Dedifferentiated amniotic fluid mesenchymal stem cell (primary cell): Measurements from ENCODE around the gene UBFD1.
A peak's percentile ranks its signal among the peaks of the same experiment; 100 is the strongest.
"Not testable (repeated sequence)": the region's sequence is repeated elsewhere in the genome, so short reads cannot be mapped to it uniquely, and the experiment has no call there.

ENCODE experiments used
- DNase-seq: peaks from one replicate; pipeline ENCODE4 v3.0.0-alpha.2; 2016; ENCODE audit errors: extremely low spot score

Gene UBFD1

DNA sequence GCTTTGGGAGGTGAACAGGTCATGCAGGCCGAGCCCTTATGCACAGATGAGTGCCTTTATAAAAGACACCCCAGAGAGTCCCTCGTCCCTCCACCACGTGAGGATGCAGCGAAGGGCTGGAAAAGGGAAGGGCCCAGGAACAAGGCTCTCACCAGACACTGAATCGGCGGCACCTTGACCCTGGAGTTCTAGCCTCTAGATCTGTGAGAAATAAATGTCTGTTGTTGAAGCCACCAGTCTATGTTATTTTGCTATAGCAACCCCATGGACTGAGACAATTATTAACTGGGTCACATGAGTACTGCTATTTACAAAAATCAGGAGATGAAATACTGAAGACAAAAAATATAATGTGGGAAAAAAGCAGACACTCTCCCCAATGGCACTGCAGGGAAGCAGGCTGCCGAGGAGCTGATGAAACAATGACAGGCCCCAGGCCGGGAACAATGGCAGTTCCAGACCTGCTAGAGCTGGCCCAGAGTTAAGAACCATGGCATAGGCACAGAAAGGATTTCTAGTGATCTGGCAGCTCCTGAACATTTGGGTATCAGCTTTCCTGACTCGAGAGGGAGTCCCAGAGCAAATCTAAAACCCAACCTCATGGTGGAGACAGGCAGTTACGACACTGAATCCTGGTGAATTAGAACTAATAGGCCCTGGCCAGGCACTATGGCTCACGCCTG is 29.4 kb upstream of the UBFD1 start:
- DNase-seq = no peak

DNA sequence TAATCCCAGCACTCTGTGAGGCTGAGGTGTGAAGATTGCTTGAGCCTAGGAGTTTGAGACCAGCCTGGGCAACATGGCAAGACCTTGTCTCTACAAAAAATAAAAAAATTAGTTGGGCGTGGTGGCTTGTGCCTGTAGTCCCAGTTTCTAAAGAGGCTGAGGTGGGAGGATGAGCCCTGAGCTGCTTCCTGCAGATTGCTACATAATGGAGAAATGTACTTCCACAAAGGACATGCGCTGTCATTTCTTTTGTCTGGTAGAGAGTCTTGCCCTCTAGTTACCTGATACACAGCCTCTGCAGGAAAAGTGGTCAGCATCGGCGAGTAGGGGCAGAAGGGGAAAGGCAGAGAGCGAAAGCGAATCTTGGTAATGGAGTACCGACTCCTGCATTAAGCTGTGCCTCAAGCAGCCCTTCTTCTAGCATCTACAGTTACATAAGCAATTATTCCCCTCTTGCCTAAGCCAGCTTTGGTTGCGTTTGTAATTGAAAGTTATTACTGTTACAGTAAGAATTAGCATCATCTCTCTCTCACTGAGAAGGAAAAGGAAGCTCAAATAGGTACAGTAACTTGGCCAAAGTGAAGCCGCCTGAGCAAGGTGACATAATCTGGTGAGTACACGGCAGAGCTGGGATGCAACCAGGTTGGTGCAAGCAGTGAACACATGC is 28.8 kb upstream of the UBFD1 start:
- no peak for DNase-seq

DNA sequence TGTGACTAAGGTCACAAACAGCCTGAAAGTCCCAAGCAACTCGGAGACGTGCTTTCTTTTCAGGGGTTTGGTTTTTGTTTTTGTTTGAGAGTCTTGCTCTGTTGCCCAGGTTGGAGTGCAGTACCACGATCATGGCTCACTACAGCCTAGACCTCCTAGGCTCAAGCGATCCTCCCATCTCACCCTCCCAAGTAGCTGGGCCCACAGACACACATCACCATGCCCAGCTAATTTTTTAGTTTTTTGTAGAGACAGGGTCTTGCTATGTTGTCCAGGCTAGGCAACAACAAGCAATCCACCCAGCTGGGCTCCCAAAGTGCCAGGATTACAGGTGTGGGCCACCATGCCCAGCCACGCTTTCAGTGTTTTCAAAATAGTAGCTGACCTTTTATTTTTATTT is 27.5 kb upstream of the UBFD1 start:
- DNase-seq = no peak

DNA sequence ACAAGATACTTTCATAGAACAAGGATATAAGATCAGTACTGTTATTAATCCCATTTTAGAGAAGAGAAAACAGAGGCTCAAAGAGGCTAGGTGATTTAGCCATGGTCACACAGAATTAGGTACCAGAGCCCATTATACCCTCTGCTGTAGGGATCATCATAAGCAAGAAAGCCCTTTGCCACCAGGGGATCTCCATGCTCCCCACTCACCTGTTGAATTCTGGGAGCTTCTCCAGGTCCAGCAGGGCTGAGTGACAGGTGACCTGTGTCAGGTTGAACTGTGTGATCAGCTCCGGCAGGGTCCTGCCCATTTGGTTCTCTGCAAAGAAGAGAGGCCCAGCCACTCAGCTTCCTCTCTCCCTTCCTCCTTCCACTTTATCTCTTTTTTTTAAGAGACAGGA is 25.1 kb upstream of the UBFD1 start:
- no peak for DNase-seq

DNA sequence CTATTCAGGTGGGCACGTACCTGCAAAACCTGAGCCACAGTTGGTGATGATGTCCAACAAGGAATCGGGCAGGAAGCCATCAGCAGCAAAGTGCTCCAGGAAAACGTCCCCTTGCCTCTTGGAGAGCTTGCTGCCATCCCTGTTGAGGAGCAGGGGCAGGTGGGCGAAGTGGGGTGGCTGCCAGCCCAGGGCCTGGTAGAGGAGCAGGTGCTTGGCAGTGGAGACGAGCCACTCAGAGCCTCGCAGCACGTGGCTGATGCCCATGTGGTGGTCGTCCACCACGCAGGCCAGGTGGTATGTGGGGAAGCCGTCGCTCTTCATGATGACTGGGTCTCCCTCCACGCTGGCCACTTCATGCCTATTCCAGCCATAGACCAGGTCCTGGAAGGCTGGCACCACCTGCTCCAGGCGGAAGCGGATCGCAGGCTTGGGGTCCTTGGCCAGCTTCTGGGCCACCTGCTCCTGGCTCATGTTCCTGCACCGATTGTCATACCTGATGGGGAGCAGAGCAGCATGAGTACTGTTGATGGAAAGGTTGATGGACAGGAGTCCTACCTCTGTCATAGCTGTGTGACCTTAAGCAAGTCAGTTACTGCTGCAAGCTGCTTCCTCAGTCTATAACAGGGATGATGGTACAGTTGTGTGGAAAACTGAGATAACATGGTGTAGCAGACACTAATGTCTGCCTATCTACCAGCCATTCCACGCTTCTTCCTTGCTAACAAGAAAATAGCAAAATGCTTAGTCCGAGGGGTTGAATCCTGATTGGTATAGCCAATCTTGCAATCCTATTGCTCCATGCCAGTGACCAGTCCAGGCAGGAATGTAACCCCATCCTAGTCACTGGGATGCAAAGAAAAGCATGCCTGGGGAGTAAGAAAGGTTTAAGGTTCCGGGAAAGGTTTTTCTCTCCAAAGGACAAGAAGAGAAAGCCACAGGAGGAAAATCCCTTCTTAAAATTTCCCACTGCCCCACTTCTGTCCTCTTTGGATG is 22.4 kb upstream of the UBFD1 start:
- DNase-seq = no peak

DNA sequence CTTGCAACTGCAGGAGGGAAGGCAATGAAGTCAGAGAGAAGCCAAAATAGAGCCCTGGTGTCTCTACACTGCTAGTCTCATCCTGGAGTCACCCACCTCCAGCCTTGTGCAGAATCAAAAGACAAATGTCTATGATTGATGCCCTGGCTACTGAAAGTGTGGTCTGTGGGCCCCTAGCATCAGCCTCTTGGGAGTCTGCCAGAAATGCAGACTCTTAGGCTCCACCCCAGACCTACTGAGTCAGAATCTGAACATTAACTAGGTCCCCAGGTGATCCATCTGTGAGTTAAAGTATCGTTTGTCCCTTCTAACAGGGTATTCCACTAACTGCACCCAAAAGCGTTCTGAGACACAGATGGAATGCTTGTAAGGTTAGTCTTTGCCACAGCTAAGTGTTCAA is 21.6 kb upstream of the UBFD1 start:
- DNase-seq = no peak

DNA sequence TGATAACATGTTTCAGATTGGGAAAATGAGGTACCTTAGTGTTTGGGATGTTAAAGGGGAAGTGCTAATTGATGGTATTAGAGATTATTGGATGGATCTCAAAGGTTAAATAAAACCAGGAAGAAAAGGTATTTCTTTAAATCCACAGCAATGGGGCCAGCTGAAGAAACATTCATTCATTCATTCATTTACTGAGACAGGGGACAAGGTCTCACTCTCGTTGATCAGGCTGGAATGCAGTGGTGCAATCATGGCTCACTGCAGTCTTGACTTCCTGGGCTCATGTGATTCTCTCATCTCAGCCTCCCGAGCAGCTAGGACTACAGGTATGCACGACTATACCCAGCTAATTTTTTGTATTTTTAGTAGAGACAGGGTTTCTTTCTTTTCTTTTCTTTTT is 20.1 kb upstream of the UBFD1 start:
- no peak for DNase-seq

DNA sequence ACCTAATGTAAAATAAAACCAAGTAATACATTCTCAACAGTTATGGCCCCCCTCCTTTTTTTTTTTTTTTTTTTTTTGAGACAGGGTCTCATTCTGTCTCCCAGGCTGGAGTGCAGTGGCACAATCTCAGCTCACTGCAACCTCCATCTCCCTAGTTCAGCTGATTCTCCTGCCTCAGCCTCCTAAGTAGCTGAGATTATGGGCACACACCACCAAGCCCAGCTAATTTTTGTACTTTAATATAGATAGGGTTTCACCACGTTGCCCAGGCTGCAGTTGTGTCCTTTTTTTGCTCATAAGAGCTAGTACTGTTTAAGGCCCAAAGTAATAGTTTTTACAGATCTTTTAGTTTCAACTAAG is 18.6 kb upstream of the UBFD1 start:
- DNase-seq = no peak

DNA sequence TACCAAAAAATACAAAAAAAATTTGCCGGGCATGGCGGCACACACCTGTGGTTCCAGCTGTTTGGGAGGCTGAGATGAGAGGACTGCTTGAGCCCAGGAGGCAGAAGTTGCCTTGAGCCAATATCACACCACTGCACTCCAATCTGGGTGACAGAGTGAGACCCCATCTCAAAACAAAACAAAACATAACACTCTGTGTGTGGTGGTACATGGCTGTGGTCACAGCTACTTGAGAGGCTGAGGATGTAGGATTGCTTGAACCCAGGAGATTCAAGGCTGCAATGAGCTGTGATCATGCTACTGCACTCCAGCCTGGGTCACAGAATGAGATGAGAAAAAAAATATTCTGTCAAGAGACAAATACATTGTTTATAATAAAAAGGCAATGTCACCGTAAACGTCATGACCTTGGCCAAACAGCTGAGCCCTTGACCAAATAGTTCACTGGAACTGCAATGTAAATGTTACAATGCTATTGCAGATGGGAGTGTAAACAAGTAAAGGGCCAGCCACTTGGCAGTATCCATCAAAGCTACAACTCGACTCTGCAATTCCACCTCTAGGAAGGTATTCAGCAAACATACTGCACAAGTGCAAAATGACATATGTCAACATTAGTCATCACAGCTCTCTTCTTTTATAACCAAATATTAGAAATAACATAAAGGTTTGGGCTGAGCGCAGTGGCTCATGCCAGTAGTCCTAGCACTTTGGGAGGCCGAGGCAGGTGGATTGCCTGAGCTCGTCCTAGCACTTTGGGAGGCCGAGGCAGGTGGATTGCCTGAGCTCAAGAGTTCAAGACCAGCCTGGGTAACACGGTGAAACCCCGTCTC is 17.3 kb upstream of the UBFD1 start:
- no peak for DNase-seq

DNA sequence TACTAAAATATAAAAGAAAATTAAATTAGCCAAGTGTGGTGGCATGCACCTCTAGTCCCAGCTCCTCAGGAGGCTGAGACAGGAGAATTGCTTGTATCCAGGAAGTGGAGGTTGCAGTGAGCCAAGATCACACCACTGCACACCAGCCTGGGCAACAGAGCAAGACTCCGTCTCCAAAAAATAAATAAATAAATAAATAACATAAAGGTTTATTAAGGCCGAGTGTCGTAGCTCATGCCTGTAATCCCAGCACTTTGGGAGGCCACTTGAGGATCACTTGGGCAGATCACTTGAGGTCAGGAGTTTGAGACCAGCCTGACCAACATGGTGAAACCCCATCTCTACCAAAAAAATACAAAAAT is 16.7 kb upstream of the UBFD1 start:
- DNase-seq = not testable (repeated sequence)

DNA sequence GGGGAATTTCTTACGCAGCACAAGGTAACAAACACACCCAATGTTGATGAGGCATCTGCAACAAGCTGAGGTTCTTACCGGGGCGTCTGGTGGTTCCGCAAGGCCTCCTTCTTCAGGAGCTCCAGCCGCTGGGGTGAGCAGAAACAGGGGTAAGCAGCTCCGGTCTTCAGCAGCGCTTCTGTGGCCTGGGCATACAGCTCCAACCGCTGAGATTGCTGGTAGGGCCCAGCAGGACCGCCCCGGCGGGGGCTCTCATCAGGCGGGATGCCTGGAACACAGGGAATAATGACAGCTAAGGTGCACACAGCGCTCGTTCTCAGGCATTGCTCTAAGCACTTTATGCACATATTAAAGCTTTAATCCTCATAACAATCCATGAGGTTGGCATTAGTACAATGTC is 13.1 kb upstream of the UBFD1 start:
- DNase-seq = no peak

DNA sequence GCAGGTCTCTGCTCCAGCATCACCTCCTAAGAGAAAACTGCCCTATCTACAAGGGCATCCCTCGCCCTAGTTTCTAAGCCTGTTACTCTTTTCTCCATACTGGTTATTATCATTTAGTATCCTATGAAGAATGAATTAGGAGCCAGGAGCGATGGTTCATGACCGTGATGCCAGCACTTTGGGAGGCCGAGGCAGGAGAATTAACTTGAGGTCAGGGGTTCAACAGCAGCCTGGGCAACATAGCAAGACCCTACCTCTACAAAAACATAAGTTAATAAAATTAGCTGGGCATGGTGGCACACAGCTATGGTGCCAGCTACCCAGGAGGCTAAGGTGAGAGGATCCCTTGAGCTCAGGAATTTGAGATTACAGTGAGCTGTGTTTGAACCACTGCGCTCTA is 7.6 kb upstream of the UBFD1 start:
- DNase-seq = no peak

DNA sequence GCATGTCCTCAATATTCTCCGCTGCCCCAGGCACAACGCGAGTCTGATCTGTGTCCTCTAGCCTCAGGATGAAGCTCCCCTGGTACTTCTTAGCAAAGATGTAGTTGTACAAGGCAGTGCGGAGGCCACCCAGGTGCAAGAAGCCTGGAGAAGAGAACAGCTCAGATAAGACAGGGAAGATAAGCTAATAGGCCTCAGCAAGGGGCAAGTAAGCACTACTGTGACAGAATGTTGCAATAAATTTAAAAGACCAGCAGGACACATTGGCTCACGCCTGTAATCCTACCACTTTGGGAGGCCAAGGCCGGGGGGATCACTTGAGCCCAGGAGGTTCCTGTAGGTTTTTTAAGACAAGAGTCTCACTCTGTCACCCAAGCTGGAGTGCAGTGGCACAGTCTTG is 5.4 kb upstream of the UBFD1 start:
- DNase-seq = no peak

DNA sequence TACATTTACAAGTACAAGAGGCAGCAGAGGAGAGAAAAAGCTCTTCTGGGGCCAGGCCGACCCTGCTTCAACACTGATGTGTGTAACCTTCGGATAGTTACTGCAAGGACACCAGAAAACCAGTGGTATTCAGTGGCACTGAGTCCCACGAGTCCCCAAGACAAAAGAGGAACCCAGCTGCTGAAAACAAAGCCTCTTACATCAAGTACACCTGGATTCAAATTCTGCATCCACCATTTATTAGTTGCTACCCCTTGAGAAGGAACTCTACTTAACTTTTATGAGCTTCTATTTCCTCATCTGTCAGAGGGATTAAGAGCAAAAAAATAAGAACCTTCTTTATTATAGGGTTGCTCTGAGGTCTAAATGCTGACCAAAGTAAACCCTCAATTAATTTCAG is 3.0 kb upstream of the UBFD1 start:
- no peak for DNase-seq

DNA sequence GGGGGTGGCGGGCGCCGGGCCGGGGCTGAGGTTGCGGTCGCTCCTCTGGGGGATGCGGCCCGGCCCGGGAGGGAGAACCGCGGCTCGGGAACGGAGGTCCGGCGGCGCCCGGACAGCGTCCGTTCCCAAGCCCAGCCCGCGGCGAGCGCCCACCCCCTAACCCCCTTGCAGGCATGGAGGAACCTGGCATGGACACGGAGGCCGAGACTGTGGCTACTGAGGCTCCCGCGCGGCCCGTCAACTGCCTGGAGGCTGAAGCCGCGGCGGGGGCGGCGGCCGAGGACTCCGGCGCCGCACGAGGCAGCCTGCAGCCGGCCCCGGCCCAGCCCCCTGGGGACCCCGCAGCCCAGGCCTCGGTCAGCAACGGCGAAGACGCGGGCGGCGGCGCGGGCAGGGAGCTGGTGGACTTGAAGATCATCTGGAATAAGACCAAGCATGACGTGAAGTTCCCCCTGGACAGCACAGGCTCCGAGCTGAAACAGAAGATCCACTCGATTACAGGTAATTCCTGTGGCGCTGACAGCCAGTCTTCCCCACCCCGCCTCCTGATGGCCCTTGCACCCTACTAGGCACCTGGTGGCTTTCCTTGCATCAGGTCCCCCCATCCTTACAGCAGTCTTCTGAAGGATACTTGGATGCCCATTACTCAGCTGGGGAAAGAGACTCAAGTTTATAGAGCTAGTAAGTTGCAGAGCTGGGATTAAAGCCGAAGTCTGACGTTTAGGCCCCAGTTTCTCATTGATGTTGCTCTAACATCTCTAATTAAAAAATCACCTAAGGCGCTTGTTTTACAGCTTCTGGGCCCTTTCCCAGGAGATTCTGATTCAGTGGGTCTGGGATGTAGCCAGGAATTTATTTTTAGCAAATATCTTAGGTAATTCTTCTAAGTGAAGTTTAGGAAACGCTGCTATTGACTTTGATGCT is 514 bp downstream of the UBFD1 start:
- peak; percentile 34 for DNase-seq

DNA sequence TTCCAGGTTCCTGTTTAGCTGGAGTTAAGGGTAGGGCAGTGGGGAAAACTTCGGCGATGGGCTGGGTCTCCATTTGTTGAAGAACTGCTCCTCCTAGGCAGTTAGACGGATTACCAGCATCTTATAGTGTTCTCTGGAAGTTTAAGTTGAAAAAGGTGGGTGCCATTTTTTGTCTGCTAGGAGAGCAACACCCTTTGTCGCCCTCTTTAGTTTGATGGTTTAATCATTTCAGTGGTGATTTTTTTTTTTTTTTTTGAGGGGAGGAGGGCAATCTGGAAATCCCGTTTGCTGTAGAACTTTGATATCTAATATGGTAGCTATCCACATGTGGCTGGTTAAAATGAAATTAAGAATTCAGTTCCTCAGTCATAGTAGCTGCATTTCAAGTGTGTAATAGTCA is 4.1 kb downstream of the UBFD1 start:
- DNase-seq = peak; percentile 8

DNA sequence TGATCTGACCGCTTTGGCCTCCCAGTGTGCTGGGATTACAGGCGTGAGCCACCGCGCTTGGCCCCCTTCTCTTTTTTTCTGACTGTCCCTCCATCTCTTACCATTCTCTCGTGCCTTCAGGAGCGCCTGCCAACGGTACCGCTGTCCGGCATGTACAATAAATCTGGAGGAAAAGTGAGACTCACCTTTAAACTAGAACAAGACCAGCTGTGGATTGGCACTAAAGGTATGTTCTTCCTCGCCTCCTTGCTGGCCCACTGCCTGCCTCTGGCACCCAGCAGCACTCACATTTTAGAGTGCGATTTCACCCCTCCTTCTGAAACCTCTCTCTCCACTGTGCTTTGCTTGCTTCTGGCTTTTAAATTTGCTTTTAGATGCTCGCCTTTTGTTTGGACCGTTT is 5.0 kb downstream of the UBFD1 start:
- no peak for DNase-seq

DNA sequence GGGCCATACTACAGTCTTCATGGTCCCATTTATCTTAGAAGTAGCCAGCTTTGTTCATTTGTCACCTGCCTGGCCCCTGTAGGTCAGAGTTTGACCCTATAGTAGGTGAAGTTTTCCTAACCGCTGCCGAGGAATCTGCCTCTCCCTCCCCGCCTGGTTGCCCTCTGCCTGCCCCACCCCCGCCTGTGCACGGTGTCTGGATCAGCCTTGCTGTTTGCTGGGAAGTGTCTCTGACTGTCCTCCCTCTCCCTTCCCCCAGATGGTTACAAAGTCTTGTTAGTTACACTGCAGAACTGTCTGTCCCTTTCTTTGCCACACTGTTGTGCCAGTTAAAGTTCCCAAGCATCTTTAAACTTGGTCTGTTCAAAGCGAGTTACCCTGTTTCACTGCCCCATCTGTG is 5.7 kb downstream of the UBFD1 start:
- no peak for DNase-seq

DNA sequence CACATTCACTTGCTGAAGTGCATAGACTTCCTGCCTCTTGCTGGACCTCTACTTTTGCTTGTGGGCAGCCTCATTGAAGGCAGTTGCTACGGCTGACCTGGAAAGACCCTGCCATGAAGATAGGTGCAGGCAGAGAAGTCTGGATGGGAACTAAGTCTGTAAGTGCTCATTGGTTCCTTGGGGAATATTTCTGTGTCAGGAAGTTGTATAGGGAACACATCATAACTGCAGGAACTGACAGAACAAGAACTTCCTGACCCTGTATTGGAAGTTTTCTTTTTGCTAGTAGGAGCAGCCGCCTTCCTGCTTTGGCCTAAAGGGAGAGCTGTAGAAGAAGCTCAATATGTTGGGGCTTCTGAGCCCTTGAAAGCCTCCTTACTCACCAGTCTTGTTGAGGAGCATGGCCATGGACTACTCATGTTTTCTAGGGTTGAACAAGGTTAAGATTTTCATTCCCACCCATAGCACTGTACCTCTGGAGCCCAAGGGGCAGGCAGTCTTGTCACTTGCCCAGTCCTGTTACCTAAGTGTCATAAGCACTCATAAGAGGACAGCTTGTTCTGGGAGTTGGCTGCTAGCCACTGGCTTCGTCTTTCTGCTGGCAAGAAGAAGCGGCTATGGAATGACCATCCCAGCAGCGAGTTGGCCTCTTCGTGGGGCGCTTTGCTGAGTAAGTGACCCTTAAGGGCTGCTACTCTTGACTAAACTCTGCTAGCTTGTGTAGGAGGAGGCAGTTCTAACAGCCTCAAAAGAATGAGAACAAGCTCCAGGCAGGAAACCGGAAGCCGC is 7.2 kb downstream of the UBFD1 start:
- peak; percentile 8 for DNase-seq

DNA sequence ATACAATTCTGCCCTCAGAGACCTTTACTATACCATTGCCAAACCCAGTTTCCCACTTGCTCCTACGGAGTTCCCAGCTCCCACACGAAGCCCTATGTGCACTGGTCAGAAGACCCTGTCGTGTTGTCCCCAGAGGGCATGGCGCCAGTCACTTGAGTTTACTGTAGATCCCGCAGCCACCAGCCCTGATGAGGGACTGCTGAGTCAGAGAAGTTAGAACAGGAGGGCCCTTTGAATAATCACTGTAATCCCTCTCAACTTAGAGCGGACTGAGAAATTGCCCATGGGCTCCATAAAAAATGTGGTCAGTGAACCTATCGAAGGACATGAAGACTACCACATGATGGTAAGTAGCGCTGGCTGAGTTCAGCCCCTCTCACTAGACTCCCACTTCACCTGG is 9.2 kb downstream of the UBFD1 start:
- no peak for DNase-seq
